ENCODE data around the gene SH3GL3.

The SH3GL3 gene

DNA sequence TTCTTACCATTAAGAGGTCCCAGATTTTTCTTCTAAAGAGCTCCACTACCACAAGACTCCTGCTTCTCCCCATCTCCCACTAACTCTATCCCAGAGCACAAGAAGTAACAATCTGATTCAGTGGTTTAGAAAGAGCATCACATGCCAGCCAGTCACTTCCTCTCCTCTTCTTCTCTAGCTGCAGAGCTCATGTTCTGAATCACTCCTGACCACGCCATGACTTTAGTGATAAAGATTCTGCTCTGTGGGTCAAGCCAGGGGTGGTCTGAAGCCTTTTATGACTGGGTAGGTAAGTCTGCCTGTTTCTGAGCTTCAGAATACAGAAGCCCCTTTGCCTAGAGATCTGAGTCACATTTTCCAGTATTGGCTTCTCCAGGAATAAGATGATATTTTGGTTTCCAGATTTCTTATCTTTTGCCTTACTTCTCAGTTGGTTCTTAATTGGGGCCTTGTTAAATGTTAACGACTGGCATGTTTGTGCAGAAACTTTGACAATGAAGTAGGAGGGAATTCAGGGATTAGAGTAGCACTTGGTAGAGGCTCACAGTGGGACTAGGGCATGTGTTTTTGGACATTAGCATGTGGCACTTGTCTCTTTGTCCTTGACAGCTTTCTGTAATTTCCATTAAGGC lies 179.1 kb downstream of the SH3GL3 start:
- no peak for FAIRE-seq

DNA sequence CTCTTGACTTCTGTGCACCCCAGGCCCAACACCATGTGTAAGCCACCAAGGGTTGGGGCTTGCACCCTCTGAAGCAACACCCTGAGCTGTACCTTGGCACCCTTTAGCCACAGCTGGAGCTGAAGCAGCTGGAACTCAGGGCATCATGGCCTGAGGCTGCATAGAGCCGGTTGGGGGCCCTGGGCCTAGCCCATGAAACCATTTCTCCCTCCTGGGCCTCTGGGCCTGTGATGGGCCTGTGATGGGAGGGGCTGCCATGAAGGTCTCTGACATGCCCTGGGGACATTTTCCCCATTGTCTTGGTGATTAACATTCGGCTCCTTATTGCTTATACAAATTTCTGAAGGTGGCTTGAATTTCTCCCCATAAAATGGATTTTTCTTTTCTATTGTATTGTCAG lies 184.4 kb downstream of the SH3GL3 start:
- no peak for FAIRE-seq

DNA sequence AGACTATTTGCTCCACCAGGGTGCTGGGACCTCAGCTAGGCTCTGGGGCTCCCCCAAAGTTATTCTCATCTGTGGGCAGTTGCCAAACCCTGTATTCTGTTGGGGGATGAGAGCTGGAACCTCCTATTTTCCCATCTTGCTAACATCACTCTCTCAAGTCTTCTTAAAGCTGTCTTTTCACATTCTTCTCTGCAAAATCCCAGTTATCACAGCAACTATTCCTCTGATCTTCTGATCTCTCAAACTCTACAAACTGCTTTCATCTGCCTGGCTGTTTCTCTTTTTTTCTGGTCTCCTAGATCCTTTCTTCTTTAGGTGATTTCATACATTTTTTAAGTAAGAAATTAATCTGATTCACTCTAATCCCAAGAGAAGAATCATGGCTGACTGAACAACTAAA lies 196.1 kb downstream of the SH3GL3 start:
- no peak for FAIRE-seq

DNA sequence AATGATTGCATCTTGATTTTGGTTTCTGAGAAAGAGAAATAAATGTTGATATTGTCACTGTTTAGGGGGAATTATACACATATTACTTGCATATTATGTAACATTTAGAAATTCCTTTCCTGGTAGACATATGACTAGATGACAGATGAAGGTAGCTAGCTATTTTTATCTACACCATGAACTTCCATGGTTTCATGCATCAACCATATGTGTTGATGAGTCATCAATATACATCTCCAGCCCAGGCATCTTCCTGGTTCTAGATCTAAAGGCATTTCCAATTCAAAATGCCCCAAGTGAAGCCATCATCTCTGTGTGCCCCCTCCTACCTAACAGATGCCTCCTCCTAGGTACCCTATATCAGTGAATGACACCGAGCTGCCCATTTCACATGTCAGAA lies 197.3 kb downstream of the SH3GL3 start:
- FAIRE-seq: no peak

DNA sequence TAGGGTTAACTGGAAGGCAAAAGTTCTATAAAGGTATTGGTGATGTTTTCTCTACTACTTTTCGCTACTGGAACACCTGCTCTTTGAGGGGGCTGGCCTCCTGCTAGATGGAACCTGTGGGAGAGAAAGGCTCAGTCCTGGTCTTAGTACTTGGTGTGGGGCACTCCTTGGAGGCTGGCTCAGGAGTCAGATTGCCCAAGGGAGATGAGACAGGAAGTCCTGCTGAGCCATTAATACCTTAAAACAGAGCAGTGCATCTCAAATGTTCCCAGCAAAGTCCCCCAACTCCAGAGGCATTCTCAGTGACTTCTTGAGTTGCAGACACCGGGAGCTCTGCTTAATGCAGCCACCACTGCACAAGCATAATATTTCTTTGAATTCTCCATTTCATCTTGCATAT lies 203.7 kb downstream of the SH3GL3 start:
- FAIRE-seq: no peak

DNA sequence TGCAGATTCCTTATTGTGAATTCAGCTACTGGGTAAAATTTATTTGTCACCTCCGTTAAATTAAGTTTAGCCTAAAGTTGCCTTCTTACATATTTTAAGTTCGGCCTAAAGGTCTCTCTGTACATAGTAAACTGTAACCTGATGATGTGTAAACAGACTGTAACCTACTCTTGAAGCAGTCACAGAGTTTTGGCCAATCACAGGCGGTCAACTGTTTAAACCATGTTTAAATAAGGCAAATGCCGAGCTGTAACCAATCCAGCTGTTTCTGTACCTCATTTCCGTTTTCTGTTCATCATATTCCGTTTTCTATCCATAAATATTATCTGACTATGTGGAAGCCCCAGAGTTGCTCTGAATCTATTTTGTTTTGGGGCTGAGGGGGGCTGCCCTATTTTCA lies 204.4 kb downstream of the SH3GL3 start:
- FAIRE-seq: no peak

DNA sequence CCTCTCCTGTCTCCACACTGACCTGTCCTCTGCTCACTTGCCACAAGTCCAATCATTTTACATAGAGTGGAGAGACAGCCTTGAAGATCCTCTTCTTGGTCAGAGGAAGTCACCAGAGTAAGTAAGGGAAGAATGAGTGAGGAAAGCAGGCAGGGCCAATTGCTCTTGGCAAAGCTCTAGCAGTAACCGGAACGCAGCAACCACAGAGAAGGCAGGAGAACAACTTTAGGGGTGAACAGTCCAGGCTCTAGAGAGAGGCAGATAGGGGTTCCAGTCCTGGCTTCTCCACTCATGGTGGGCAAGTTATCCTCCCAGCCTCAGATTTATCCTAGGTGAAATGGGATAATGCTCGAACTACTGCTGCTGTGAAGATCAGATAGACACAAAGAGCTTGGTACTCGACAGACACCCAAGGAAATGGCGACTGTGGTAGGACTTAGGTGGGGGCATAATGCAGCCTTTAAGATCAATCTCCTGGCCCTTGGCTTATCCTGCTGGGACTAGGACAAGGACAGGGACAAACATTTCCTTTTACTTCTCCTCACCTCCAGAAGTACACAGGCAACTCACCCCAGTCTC lies 205.6 kb downstream of the SH3GL3 start:
- no peak for FAIRE-seq

DNA sequence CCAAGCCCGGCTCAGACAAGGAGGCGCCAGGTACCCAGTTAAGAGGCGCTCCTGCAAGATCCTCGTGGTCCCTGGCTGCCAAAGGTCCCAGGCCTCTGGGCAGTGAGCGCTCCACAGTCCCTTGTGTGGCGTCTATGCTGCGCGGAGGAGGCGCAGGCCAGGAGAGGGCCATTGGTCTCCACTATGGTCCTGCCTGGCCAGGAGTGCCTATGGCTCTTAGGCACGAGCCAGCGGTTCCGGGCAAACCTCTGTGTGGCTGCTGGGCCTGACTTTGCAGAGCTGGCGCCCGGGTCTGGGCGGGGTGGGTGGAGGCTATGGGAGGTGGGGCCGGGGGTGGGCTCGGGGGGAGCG lies 206.1 kb downstream of the SH3GL3 start:
- no peak for FAIRE-seq

DNA sequence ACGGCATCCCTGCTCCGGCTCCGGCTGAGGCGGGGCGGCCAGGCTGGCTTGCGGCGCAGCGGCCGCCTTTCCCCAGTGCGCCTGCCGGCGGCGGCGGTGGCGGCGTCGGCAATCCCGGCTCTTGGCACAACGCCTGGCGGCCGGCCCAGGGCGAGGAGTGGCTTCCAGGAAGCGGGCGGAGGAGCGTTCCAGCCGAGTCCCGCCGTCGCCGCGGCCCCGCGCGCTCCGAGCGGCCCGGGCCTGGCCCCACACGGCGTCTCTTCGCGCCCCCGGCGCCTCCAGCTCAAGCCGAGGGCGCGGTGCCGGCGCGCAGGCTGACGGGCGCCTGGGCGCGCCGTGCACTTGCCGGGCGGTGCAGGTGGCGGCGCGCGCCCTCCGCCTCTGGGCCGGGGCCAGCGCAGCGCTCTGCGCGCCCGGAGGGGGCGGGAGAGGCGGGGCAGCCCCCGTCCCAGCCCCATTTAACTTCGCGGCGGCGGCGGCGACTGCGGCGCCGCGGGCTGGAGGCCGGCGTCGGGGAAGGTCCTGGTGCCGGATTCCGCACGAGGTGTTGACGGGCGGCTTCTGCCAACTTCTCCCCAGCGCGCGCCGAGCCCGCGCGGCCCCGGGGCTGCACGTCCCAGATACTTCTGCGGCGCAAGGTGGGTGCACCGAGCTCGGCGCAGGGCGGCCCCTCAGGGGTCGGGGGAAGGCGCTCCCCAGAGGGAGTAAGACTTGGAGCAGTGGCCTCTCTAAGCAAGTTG lies 206.7 kb downstream of the SH3GL3 start, which contains the start of gene ADAMTSL3:
ADAMTSL3 (plus strand) TSS at position 485 of the 740 bp plus-strand sequence. CDS start 1,639 bp downstream, outside the sequence.
- FAIRE-seq: no peak

DNA sequence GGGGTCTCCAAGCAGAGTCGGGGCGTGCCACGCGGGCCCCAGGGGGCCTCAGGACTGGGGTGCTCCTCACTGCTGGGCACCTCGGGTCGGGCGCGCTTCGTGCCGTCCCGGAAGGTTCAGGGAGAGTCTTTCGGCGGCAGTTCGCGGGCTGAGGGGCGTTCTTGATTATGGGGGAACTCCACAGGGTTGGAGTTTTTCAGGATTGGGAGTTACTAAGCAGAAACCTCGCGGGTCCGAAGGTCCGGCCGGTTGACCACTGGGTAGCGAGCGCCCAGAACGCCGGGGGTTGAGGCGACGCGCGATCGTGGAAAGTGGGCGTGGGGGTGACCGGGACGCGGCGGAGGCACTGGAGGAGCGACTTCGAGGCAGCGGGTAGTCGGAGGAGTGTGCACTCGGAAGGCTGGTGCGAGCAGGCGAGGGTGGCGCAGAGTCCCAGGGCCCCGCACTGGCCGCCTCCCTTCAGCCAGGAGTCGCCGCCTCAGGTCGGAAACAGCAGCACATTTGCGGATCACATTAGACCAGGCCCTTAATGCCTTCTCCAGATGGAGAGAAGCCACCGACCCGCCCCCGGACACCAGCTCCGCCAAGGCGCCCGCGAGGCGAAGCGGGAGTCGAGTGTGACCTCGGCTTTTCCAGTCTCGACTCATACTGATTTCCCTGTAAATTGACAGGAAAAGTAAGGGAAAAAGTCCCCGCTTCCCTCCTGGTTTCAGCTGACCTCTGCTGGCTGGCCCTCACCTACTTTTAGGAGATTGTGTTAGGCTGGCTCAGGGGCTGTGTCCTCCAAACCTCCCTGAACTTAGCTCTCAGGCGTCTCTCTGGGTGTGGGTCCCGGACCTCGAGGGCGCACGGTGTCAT lies 207.5 kb downstream of the SH3GL3 start:
- FAIRE-seq: no peak

DNA sequence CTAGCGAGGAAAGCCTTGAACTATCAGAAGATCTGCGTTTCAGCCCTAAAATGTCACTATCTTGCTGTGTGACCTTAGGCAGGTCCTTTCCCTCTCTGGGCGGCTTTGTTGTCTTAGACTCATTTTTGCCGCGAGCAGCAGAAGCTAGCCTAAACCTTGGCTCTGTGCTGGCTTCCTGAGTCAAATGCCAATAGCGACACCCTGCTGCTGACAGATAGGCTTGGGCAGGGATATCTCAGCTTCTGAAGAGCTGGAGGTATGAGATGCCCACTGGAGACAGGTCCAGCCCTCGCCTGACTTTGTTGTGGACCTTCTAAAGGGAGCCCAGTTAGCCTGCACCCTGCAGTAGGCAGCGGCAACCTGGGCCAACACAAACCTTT lies 208.1 kb downstream of the SH3GL3 start:
- FAIRE-seq: no peak

DNA sequence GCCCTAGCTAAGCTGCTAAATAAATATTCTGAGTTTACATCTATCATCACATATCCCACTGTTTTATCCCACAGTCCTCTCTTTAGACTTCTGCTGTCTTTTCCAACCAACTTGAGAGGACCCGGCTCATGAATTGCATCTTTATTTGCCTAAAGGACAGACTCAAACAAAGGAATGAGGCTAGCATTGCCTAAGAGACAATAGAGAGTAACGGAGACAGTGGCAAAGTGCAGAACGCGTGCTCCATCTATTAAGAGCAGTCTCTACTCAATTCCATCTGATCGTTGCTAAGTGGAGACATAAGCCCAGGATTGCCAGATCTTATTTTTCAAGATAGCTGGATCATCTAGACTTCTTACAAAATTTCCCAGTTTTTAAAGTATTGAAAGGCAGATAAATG lies 209.1 kb downstream of the SH3GL3 start:
- FAIRE-seq: no peak

DNA sequence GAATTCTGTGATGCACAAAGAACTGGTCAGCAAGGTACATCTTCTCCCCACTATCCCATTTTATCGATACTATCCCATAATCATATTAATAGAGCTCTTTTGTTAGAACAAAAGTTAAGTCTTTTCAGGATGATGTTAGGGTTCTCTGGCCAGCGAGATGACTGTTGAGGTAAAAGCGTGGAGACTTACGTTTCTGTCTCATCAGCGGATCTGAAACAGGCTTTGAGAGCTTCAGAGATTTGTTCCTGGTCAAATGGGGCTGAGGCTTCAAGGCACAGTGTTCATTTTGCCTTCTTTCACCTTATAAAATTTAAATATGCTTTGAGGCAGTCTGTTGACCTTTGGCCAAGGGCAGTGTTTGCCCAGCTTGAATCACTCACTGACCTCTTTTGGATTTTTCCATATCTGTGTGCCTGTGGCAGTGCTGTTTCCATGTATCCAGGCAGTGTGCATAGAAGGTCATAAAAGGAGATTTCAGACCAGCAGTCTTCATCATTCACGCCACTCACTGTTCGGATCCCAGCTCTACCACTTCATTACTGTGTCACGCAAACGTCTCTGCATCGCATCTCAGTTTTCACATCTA lies 209.9 kb downstream of the SH3GL3 start:
- FAIRE-seq: no peak

DNA sequence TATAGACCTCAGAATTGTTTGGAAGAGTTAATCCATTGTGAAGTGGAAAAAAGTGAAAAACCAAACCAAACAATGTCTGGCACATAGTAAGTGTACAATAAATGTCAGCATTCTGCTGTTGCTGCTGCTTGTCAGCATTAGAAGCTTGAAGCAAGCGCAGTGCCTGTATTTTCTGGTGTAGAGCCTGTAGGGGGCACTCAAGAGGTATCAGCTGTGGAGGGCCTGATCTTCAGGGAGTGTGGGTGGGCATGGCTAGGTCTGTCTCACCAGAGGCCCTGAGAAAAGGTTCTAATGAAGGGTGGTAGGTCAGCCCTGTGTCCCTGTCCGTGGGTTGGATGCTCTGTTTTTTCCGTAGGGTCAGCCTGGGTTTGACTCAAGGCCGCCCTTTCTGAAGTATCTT lies 210.4 kb downstream of the SH3GL3 start:
- no peak for FAIRE-seq

DNA sequence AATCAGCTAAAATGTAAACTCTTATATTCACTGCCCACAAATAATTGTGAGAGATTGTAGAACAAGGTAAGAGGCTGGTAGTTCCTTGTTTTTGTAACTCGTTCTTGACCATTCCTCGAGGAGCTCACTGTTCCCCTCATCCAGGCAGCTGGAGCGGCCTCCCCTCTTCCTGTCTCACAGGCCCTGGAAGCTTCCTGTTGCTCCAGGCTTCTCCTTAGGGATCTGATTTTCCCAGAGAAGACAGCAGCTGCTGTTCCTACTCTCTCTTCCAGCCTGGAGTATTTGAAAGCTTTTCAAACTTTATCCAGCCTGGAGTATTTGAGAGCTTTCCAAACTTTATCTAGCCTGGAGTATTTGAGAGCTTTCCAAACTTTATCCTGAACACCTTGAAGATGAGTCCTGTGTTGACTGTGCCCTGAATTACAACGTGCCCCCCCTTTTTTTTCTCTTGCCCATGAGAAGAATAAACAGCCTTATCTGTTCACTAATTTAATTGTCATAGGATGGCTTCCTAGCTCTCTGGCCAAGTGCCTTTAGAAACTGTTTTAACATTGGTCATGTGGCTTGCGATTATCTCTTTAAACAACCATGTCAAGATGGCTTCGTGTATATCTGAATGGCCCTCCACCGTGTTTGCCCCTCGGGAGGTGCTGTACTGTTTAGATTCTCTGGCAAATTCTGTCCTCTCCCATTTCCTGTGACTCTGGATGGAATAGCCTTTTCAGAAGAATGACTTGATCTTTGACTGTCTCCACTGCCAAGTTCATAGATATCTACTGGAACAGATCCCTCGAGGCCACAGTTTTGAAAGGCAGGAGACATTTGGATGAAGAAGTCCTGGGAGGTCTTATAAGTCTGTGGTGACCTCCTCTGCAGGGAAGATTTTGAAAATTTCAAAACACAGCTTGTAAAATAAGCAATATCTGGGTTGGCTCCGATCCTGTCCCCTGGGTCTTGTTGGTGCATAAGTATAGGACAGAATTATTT lies 211.6 kb downstream of the SH3GL3 start:
- no peak for FAIRE-seq

DNA sequence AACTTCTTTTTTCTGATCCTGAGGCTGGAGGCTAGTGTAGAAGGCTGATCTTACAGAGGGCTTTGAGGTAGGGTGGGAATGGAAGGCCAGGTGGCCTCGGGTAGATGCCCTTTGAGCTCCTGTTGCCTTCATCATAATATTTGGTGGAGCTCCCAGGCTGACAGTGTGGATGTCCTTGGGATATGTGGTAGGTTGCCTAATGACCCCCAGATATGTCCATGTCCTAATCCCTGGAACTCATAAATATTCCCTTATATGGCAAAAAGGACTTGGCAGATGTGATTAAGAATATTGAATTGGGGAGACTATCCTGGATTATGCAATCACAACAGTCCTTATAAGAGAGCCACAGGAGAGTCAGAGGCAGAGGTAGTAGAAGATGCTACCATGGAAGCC lies 212.3 kb downstream of the SH3GL3 start:
- FAIRE-seq: no peak

DNA sequence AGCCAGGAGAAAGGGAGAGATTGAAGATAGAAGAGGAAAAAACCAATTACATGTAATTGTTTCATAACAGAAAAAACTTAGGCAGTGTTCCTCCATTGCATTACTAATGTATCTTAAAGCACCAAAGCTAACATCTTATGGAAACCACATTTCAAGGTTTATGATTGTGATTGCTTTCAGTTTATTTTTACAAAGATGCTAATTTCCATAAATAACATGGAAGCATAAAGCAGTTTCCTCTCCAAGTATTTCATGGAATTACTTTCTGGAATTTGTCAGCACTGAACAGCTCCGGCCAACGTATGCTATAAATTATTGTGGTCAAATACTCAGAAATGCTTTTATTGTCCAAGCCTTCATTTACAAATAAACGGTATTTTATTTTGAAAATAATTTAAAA lies 218.3 kb downstream of the SH3GL3 start:
- FAIRE-seq: peak; percentile 33
